GM06990 (cell line): ENCODE data around the gene TRIM44.
"Not testable (repeated sequence)": the region's sequence is repeated elsewhere in the genome, so short reads cannot be mapped to it uniquely, and the experiment has no call there.

ENCODE experiments used
- DNase-seq: peaks from one replicate; pipeline ENCODE4 v3.0.0-alpha.2; 2011; ENCODE audit not compliant: insufficient read length; ENCODE audit errors: extremely low read depth
- H3K27me3 ChIP-seq: replicated peaks from 2 replicates; pipeline ENCODE4 v1.6.0; 2011; ENCODE audit warnings: low read length; ENCODE audit not compliant: control insufficient read depth, insufficient read depth
- H3K36me3 ChIP-seq: 2 replicates; pipeline ENCODE4 v1.5.1; 2011; ENCODE audit warnings: low read length; ENCODE audit not compliant: control insufficient read depth, insufficient read depth
- H3K4me3 ChIP-seq: replicated peaks from 2 replicates; pipeline ENCODE4 v1.5.1; 2011; ENCODE audit warnings: low read depth, mild to moderate bottlenecking, control low read depth, low read length
- TF ChIP-seq, protein P1 (sequence below): IDR thresholded peaks from 2 replicates; pipeline ENCODE4 v1.5.1; 2011; ENCODE audit warnings: low read length, control low read depth, mild to moderate bottlenecking, inconsistent platforms; ENCODE audit not compliant: insufficient read depth, poor library complexity, severe bottlenecking

The TRIM44 gene

GRCh38 chr11:35761899-35762298 lies 99.3 kb downstream of the TRIM44 start:
- Histone ChIP-seq H3K4me3 (no peak overlapping the region), H3K27me3 (no peaks in the 10 kb centered on the region), H3K36me3 (no peaks in the 10 kb centered on the region)
- TF ChIP-seq, protein P1, sequence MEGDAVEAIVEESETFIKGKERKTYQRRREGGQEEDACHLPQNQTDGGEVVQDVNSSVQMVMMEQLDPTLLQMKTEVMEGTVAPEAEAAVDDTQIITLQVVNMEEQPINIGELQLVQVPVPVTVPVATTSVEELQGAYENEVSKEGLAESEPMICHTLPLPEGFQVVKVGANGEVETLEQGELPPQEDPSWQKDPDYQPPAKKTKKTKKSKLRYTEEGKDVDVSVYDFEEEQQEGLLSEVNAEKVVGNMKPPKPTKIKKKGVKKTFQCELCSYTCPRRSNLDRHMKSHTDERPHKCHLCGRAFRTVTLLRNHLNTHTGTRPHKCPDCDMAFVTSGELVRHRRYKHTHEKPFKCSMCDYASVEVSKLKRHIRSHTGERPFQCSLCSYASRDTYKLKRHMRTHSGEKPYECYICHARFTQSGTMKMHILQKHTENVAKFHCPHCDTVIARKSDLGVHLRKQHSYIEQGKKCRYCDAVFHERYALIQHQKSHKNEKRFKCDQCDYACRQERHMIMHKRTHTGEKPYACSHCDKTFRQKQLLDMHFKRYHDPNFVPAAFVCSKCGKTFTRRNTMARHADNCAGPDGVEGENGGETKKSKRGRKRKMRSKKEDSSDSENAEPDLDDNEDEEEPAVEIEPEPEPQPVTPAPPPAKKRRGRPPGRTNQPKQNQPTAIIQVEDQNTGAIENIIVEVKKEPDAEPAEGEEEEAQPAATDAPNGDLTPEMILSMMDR = no peak
- no peak for DNase-seq

- TF ChIP-seq, protein P1 = no peak
- H3K27me3 ChIP-seq = no peaks in the 10 kb centered on the region
- H3K4me3 ChIP-seq = no peak overlapping the region
- DNase-seq = no peak
- no peaks in the 10 kb centered on the region for H3K36me3 ChIP-seq
Measured at GRCh38 chr11:35763301-35763700, 100.7 kb downstream of the TRIM44 start.

GRCh38 chr11:35763765-35764164 lies 101.2 kb downstream of the TRIM44 start:
- no peak overlapping the region for H3K4me3 ChIP-seq
- H3K36me3 ChIP-seq = no peaks in the 10 kb centered on the region
- TF ChIP-seq, protein P1 = no peak
- no peaks in the 10 kb centered on the region for H3K27me3 ChIP-seq
- DNase-seq = no peak

DNA sequence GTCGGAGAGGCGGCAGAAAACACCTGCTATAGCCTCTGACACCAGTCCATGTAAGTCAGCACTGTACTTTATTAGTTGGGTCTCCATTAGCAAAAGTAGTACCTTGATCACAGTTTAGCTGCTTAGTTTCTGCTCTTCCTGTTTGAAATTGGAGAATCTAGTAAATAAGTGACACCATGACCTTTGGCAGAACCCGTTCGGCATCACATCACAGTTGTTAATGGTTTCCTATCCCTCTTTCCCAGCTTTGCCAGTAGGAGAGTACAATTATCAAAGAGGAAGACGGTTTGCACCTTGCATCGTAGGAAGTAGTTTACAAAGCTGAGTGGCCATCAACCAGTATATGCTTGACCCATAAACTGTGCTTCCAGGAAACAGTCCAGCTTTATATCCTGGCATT lies 101.8 kb downstream of the TRIM44 start:
- TF ChIP-seq, protein P1 = no peak
- Histone ChIP-seq H3K27me3 (no peaks in the 10 kb centered on the region), H3K36me3 (no peaks in the 10 kb centered on the region), H3K4me3 (no peak overlapping the region)
- DNase-seq = no peak

DNA sequence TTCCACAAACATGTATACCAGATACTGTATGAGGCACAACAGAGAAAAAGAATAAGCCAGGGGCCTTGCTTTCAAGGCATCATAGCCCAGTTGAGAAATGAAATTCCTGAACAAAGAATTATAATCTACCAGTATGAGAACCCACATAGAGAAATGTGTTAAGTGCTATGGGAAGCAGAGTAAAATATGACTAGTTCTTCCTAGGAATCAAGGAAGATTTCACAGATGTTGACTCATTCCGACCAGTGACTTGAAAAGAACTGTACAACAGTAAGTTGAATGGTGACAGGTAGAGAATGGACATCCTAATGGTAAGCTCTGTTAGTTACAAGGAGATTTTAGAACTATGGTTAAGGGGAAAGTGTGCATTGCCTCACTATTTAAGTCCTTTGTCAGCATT lies 102.6 kb downstream of the TRIM44 start:
- H3K36me3 ChIP-seq = no peaks in the 10 kb centered on the region
- TF ChIP-seq, protein P1 = no peak
- DNase-seq = no peak
- no peak overlapping the region for H3K4me3 ChIP-seq
- H3K27me3 ChIP-seq = no peaks in the 10 kb centered on the region

GRCh38 chr11:35766651-35767050 lies 104.1 kb downstream of the TRIM44 start:
- Histone ChIP-seq H3K36me3 (no peaks in the 10 kb centered on the region), H3K4me3 (no peak overlapping the region), H3K27me3 (no peaks in the 10 kb centered on the region)
- DNase-seq = no peak
- TF ChIP-seq, protein P1 = no peak

DNA sequence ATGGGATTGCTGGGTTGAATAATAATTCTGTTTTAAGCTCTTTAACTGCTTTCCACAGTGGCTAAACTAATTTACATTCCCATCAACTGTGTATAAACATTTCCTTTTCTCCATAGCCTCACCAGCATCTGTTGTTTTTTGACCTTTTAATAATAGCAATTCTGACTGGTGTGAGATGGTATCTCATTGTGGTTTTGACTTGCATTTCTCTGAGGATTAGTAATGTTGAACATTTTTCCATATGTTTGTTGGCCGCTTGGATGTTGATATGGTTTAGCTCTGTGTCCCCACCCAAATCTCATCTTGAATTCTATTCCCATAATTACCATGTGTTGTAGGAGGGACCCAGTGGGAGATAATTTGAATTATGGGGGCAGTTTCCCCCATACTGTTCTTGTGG lies 107.8 kb downstream of the TRIM44 start:
- H3K36me3 ChIP-seq, H3K4me3 ChIP-seq, H3K27me3 ChIP-seq, DNase-seq: not testable (repeated sequence)
